Right ventricle myocardium superior (tissue), 1 donor: ENCODE results near the gene SPAG8. TPM values are rescaled to one million over a fixed set of nuclear protein-coding genes. Genes with fewer than 3 reads are reported as not detected.

Experiments used
- ATAC-seq: fragments of 200-7000 bp; cut with Tn5 transposase; one replicate; pipeline ENCODE4 v1.9.1; 2020; ENCODE audit warnings: mild to moderate bottlenecking; ENCODE audit not compliant: poor library complexity
- DNase-seq: peaks from one replicate; pipeline ENCODE4 v3.0.0-alpha.2; 2020
- intact Hi-C: fragments of 100-400 bp; cut with DNase I; formaldehyde crosslinking; loops from one replicate; pipeline ENCODE4 v1.11.2; 2022
- total RNA-seq: library from RNA; stranded (reverse); fragmentation: NEBNext Ultra II Directional; extraction: Animal tissue kit (Norgen Biotek cat#: 25700); gene quantifications from one replicate; pipeline ENCODE4 v1.2.1, GENCODE V29; 2021
- donor health status: DM: no; HTN: yes; CAD: no; lungs with severe emphysema.

The SPAG8 gene
- total RNA-seq, 1 donor from 2014 or later, result 1.8 TPM

DNA sequence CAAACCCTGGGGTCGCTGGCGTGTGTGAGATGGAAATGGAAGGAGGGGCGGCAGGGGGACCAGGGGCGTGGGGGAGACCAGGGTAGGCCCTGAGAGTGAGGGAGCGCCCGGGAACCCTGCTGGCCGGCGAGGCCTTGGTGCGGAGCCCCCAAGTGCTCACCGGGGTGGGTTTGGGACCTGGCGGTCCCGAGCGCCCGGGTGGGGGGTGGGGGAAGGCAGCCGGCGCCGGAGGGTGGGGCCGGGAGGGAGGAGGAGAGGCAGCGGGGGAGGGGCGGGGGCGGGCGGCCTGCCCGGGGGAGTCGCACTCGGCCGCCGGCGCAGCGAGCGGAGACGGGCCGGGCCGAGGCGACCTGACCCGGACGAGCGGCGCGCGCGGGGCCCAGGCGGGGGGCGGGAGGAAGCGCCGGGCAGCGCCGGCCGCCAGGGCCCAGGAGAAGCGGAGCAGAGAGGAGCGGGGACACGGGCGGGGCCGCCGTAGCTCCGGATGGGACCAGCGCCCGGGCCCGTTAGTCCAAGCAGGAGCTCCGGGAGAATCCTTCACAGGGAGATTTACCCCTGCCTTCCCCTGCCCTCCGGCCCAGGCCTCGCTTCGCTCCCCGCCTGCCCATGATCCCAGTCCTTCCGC lies 20.7 kb downstream of the SPAG8 start, which contains the start of gene NPR2:
Gene NPR2 (plus strand): TSS at position 295 of the 625 bp plus-strand sequence. CDS start 818 bp downstream, outside the sequence.
- intact Hi-C loops, result loop anchor here (2.0 to 10.0 kb wide), 3 partner anchors 36 to 233 kb away; partner anchors contain the start of genes FAM221B and TMEM8B
- ATAC-seq, result peak; percentile 81
- DNase-seq, result peak; percentile 70

GRCh38 chr9:35790385-35791296 lies 21.4 kb downstream of the SPAG8 start:
- ATAC-seq (peak; percentile 88), DNase-seq (peak; percentile 74)
- intact Hi-C loops, result loop anchor here (2.0 to 10.0 kb wide), 3 partner anchors 37 to 234 kb away; partner anchors contain the start of genes FAM221B and TMEM8B

- DNase-seq, result no peak
- intact Hi-C loops, result loop anchor here (2.0 to 10.0 kb wide), 3 partner anchors 37 to 235 kb away; partner anchors contain the start of genes FAM221B and TMEM8B
- ATAC-seq, result no peak
Observed at GRCh38 chr9:35790025-35790384, 22.1 kb downstream of the SPAG8 start.

- intact Hi-C loops, result no loop called here
- no peak for DNase-seq
- ATAC-seq, result no peak
Observed at GRCh38 chr9:35789541-35789940, 22.5 kb downstream of the SPAG8 start.

DNA sequence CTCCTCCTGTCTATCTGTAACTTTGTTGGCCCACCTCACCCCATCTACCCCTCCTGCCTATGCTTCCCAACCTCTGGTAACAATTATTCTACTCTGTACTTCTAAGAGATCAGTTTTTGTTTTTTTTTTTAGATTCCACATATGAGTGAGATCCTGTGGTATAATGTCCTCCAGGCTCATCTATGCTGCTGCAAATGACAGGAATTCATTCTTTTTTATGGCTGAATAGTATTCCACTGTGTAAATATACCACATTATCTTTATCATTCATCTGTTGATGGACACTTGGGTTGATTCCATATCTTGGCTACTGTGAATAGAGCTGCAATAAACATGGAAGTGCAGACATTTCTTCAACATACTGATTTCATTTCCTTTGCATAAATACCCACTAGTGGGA lies 28.6 kb downstream of the SPAG8 start:
- ATAC-seq (no peak), DNase-seq (no peak)
- intact Hi-C loops, result no loop called here

GRCh38 chr9:35781066-35781465 lies 31.0 kb downstream of the SPAG8 start:
- no peak for DNase-seq
- intact Hi-C loops, result no loop called here
- no peak for ATAC-seq

DNA sequence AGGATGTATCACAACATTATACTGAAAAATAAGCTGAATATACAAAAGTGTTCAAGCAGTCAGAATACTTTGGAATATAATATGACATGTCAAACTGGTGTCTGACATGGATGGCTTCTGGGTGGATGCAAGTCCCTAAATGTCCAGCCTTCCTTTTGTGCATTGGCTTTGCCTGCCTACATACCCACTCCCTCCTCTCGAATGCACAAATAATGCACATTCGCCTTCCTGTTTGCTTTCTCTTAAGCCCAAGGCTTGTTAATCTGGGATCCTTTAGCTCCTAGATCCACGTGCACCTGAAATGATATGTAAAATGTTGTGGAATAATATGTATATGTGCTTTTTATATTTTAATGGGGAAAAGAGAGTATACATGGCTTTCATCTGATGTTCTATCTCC lies 33.6 kb downstream of the SPAG8 start:
- no peak for ATAC-seq
- no peak for DNase-seq
- intact Hi-C loops, result no loop called here

- intact Hi-C loops, result no loop called here
- DNase-seq (no peak), ATAC-seq (no peak)
Observed at GRCh38 chr9:35776018-35776417, 36.0 kb downstream of the SPAG8 start.

- DNase-seq (no peak), ATAC-seq (peak; percentile 53)
- intact Hi-C loops, result no loop called here
Observed at GRCh38 chr9:35774907-35775635, 37.0 kb downstream of the SPAG8 start.

GRCh38 chr9:35771943-35772342 lies 40.1 kb downstream of the SPAG8 start:
- ATAC-seq, result no peak
- intact Hi-C loops, result no loop called here
- DNase-seq, result no peak

GRCh38 chr9:35771534-35771933 lies 40.5 kb downstream of the SPAG8 start:
- intact Hi-C loops, result no loop called here
- no peak for DNase-seq

DNA sequence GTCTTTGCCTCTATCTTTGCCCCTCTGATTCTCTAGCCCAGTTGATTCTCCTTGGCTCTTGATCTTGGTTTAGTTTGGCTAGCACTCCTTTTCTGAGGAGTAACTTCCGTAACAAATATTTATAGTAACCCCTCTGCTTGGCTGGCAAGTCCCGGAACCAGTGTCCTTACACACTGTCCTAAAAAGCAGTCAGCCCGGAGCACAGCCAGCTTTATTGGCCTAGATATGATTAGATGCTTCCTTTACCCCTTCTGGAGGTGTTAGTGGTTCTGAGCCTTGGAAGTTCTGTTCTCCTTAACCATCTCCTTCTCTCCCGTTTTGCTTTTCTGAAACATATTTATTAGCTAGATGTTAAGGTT lies 41.0 kb downstream of the SPAG8 start:
- peak; percentile 73 for DNase-seq
- peak; percentile 92 for ATAC-seq
- intact Hi-C loops, result no loop called here

More at GRCh38 chr9:35771534-35771933, 40.5 kb downstream of the SPAG8 start:
- ATAC-seq, result peak; percentile 23

DNA sequence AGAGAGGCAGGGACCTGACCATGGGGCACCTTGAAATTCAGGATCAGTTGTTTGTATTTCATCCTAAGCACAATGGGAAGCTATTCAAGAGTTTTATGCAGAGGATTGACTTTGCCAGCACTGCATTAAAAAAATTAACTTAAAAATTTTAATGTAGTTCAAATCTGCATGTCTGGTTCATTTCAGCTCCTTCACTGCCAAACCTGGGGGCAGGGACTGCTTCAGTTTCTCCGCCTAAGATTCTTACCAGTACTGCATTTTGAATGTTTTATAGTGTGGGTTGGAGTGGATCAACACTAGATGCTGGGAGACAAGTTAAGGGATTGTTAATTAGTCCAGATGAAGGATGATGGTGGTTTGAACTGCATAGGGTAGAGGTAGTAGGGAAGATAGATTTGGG lies 42.3 kb downstream of the SPAG8 start:
- DNase-seq (no peak), ATAC-seq (no peak)
- intact Hi-C loops, result no loop called here

DNA sequence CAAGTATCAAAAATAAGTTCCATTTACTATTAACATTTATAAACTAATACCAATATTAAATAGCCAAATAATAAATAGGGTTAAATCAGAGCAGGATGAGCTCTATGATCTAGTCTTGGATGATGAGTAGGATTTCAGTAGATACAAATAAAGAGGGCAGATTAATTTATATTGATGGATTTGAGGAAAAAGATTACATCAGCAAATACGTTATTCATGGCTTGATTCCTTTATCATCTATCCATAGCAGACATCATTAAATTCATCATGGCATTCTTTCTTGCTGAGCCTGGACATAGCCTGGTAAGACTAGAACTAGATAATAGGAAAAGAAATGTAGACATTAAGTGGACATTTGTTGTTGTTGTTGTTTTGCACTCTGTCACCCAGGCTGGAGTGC lies 44.6 kb downstream of the SPAG8 start:
- ATAC-seq (no peak), DNase-seq (no peak)
- intact Hi-C loops, result no loop called here

DNA sequence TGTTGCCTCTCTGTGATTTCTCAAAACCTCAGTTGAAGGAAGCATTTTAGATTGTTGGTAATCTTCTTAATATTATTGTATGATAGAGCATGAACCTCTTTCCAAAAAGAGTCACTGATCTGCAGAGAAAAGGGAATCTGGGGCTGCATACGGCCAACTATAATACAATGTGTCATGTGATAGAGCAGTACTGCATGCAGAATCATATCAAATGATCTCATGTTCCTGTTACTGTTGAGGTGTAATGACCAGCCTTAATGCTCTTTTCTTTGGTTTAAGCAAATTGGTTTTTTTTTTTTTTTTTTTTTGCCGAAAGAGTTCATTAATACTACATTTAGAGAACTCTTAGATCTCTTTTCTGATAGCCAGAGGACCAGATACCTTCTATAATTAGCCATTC lies 45.1 kb downstream of the SPAG8 start:
- no peak for DNase-seq
- ATAC-seq, result no peak
- intact Hi-C loops, result no loop called here

GRCh38 chr9:35763803-35764202 lies 48.3 kb downstream of the SPAG8 start:
- ATAC-seq, result no peak
- no peak for DNase-seq
- intact Hi-C loops, result no loop called here

DNA sequence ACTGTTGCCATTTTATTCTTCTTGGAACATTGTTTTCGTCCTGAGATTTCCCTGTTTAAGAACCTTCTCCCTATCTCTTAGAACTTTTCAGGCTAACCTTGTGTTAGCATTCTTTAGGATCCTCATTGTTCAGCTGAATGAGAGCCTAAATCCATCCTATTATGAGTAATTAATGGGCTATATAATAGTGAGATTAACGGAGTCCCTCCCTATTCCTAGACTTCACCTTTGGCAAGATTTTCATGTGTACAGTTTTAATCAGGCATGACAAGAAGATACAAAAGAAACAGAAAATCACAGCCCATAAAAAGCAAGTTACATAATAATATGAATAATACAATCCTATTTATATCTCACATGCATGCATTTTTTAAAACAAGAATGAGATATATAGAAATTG lies 48.9 kb downstream of the SPAG8 start:
- DNase-seq (no peak), ATAC-seq (no peak)
- intact Hi-C loops, result no loop called here

DNA sequence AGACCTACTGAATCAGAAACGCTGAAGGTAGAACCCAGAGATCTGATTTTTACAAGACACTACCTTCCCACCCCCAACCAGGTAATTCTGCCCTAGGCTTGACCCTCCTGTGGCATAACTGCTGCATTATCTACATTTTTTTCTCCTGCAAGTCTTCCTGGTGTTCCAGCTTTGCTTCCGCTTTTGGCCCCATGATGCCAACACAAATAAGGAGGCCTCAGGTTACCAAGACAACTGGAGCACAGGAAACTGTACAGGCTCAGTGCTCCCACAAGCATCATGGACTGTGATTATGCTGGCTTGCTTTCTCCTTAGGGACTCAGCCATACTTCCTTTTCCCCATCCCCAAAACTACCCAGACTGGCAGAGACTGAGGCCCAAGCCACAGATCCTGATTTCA lies 51.4 kb downstream of the SPAG8 start:
- DNase-seq, result no peak
- intact Hi-C loops, result no loop called here

GRCh38 chr9:35759795-35760194 lies 52.3 kb downstream of the SPAG8 start:
- intact Hi-C loops, result no loop called here
- no peak for DNase-seq
- no peak for ATAC-seq

More for the DNA sequence above, 51.4 kb downstream of the SPAG8 start:
- no peak for ATAC-seq
